ENCODE results near the gene TBC1D4. TPM values are rescaled to one million over a fixed set of nuclear protein-coding genes. Genes with fewer than 3 reads are reported as not detected.
"Not testable (repeated sequence)": the region's sequence is repeated elsewhere in the genome, so short reads cannot be mapped to it uniquely, and the experiment has no call there.

The TBC1D4 gene
- total and polyA plus RNA-seq, 9 of the 15 experiments (the other 6 are each of a cell fraction or from before 2014, with no cell fraction given) = 2.8 to 12.3 (median 7.0) TPM

DNA sequence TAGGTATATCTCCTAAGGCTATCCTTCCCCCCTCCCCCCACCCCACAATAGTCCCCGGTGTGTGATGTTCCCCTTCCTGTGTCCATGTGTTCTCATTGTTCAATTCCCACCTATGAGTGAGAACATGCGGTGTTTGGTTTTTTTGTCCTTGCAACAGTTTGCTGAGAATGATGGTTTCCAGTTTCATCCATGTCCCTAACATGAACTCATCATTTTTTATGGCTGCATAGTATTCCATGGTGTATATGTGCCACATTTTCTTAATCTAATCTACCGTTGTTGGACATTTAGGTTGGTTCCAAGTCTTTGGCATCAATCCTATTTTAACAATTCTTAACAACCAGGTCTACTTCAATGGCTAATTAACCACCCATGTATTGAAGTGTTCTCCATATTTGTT, 130.4 kb downstream of the TBC1D4 start:
- H2AFZ ChIP-seq (ENCODE audit: low read depth, low read length); H3K27ac ChIP-seq (ENCODE audit: extremely low read depth, low read depth, low read length); ATAC-seq; CTCF ChIA-PET (ENCODE audit: low intra/inter-chr PET ratio); H3K9ac ChIP-seq (ENCODE audit: insufficient read depth in 1 of 2, low read depth in 2 of 2, low read length in 2 of 2); in situ Hi-C loops (cut with MboI); H3K4me2 ChIP-seq (ENCODE audit: insufficient read depth, low read length); FAIRE-seq; H3K79me2 ChIP-seq (ENCODE audit: control insufficient read depth, insufficient read depth, low read length); H3K9me3 ChIP-seq (replicated peaks; ENCODE audit: control insufficient read depth, insufficient read depth, low read depth, low read length); H3K4me1 ChIP-seq (replicated peaks in 1 of 2; ENCODE audit: control insufficient read depth in 2 of 2, insufficient read depth in 2 of 2, low read length in 2 of 2); DNase-seq (ENCODE audit: extremely low read depth in 1 of 4, low spot score in 3 of 4); POLR2A ChIA-PET; intact Hi-C loops (cut with micrococcal nuclease); H3K27me3 ChIP-seq (ENCODE audit: control insufficient read depth in 2 of 2, insufficient read depth in 2 of 2, low read length in 2 of 2); H3K9me1 ChIP-seq (ENCODE audit: control insufficient read depth, insufficient read depth, low read length); H3K36me3 ChIP-seq (ENCODE audit: control insufficient read depth, insufficient read depth, low read length); H4K20me1 ChIP-seq (replicated peaks; ENCODE audit: control insufficient read depth, insufficient read depth, low read length); BruUV-seq (replicated peaks); H3K4me3 ChIP-seq: not testable (repeated sequence)
- WGBS (ENCODE audit: insufficient coverage, low coverage, missing lambda C conversion rate) = 40% methylated on average over 2 of the region's 3 CpGs
- peak; percentile 59 for TF ChIP-seq ZNF146 (CRISPR knock-in tag; IDR thresholded peaks at IDR 0.05; ENCODE audit: unreplicated experiment)

DNA sequence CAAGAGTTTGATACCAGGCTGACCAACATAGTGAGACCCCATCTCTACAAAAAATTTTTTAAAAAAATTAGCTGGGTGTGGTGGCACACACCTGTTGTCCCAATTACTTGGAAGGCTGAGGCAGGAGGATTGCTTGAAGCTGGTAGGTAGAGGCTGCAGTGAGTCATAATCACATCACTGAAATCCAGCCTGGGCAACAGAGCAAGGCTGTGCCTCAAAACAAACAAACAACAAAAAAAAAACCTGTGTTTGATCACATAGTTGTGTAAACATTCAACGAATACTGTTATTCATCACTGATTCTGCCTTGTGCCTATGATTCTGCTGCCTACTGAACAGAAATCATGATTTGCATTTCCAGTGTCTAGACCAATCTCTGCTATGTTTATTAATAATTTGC, 134.0 kb downstream of the TBC1D4 start:
- no TSS peak for BruUV-seq (replicated peaks)
- H3K36me3 ChIP-seq (ENCODE audit: control insufficient read depth, insufficient read depth, low read length) = peaks cover 3% of the 10 kb centered on the region; the same call in 1 of the 3 replicates
- no peaks in the 10 kb centered on the region for H3K4me1 ChIP-seq (replicated peaks in 1 of 2; ENCODE audit: control insufficient read depth in 2 of 2, insufficient read depth in 2 of 2, low read length in 2 of 2)
- FAIRE-seq (no peak), ATAC-seq (no peak), DNase-seq (ENCODE audit: extremely low read depth in 1 of 4, low spot score in 3 of 4) (no peak)
- no peak overlapping the region for H3K4me3 ChIP-seq
- H3K79me2 ChIP-seq (ENCODE audit: control insufficient read depth, insufficient read depth, low read length) = no peaks in the 10 kb centered on the region
- no peaks in the 10 kb centered on the region for H3K9me3 ChIP-seq (replicated peaks; ENCODE audit: control insufficient read depth, insufficient read depth, low read depth, low read length)
- no peak overlapping the region for H3K27ac ChIP-seq (ENCODE audit: extremely low read depth, low read depth, low read length)
- ChIA-PET POLR2A (no interaction called here), CTCF (ENCODE audit: low intra/inter-chr PET ratio) (no interaction called here)
- H3K9ac ChIP-seq (ENCODE audit: insufficient read depth in 1 of 2, low read depth in 2 of 2, low read length in 2 of 2) = no peak overlapping the region
- intact Hi-C loops (cut with micrococcal nuclease) (no loop called here), in situ Hi-C loops (cut with MboI) (no loop called here)
- H3K4me2 ChIP-seq (ENCODE audit: insufficient read depth, low read length) = no peak overlapping the region
- H3K27me3 ChIP-seq (ENCODE audit: control insufficient read depth in 2 of 2, insufficient read depth in 2 of 2, low read length in 2 of 2) = no peaks in the 10 kb centered on the region
- no peak overlapping the region for H2AFZ ChIP-seq (ENCODE audit: low read depth, low read length)
- H4K20me1 ChIP-seq (replicated peaks; ENCODE audit: control insufficient read depth, insufficient read depth, low read length) = no peaks in the 10 kb centered on the region
- no peak for TF ChIP-seq SRSF7 (optimal IDR thresholded peaks at IDR 0.05; ENCODE audit: low read depth, low read length)
- H3K9me1 ChIP-seq (ENCODE audit: control insufficient read depth, insufficient read depth, low read length) = no peaks in the 10 kb centered on the region
- 50% methylated on average over 1 of the region's 1 CpG for WGBS (ENCODE audit: insufficient coverage, low coverage, missing lambda C conversion rate)

Measured in K562 (cell line).